GM21381 (cell line): ENCODE data around the gene GPR101.
A peak's percentile ranks its signal among the peaks of the same experiment; 100 is the strongest.

ENCODE experiments used
- ATAC-seq: cut with Tn5 transposase; IDR thresholded peaks from one replicate; pipeline ENCODE4 v1.9.1; 2021; ENCODE audit warnings: mild to moderate bottlenecking, moderate library complexity; ENCODE audit not compliant: unreplicated experiment

Gene GPR101, protein sequence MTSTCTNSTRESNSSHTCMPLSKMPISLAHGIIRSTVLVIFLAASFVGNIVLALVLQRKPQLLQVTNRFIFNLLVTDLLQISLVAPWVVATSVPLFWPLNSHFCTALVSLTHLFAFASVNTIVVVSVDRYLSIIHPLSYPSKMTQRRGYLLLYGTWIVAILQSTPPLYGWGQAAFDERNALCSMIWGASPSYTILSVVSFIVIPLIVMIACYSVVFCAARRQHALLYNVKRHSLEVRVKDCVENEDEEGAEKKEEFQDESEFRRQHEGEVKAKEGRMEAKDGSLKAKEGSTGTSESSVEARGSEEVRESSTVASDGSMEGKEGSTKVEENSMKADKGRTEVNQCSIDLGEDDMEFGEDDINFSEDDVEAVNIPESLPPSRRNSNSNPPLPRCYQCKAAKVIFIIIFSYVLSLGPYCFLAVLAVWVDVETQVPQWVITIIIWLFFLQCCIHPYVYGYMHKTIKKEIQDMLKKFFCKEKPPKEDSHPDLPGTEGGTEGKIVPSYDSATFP

DNA sequence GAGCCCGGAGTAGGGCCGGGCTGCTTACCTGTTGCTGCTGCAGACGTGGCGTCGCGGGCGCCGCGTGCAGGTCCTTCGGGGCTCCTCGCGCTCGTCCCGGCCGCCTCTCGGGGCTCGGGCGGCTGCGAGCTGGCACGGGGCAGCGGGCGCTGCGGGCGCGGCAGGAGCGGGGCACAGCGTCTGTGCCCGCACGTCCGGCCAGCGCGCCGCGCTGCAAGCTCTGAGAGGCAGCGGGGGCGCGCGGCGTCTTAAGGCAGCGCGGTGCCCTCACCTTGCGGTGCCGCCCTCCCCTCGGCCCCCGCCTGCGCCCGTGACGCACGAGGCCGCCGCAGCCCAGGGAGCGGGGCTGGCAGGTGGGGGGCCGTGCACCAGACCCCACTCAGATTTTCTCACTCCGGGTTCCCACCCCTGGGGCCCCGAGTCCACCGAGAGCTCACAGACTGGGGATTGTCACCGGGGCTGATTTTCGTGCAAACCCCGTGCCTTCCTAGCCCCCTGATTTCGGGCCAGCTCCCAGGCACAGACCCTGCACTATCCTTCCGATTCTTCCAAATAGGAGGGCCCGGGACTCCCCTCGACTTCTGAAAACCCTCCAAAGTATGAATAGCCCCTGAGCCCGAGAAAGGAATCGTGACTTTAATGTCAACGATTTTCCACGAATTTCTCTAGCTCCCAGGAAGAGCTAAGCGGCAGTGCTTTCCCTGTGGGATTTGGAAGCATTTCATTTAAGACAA is at the start of gene GPR101:
GPR101 (minus strand) TSS at position 222 of the 734 bp plus-strand sequence. CDS start 2,321 bp downstream, outside the sequence.
- no peak for ATAC-seq

DNA sequence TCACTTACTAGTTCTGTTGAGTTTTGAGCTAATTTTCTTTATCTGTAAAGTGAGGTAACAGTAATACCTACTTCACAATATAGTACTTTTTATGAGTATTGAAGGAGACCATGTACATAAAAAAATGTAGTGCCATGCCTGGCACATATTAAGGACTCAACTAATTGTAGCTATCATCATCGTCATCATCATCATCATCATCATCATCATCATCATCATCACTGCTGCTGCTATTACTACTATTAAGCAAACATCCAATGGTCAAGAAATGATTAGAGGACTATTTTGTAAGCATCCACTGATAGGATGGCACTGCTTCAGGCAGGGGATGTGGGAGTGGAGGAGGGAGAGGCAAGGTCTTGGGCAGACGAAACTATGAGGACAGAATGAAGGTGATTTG is 47.4 kb upstream of the GPR101 start:
- ATAC-seq, result no peak

- ATAC-seq, result no peak
Observed at GRCh38 chrX:137072396-137072795, 38.6 kb upstream of the GPR101 start.

DNA sequence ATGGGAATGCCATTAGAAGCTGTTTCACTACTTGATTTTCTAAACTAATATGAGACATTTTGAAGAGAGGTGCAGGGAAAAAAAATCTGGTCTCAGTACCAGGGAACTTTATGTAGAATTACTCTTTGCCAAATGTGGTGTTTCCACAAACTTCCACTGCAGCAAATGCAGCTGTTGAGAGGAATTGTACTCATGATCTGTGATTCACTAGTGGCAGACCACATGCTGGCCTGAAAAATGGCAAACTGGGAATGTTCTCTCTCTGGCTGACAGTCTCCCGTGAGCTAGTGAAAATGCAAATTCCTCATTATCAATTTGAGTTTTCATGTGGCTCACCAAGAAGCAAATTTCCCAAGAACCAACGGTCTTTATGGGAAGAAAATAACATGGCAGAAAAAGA is 37.8 kb upstream of the GPR101 start:
- no peak for ATAC-seq

GRCh38 chrX:137067147-137067546 is 33.4 kb upstream of the GPR101 start:
- ATAC-seq, result no peak

DNA sequence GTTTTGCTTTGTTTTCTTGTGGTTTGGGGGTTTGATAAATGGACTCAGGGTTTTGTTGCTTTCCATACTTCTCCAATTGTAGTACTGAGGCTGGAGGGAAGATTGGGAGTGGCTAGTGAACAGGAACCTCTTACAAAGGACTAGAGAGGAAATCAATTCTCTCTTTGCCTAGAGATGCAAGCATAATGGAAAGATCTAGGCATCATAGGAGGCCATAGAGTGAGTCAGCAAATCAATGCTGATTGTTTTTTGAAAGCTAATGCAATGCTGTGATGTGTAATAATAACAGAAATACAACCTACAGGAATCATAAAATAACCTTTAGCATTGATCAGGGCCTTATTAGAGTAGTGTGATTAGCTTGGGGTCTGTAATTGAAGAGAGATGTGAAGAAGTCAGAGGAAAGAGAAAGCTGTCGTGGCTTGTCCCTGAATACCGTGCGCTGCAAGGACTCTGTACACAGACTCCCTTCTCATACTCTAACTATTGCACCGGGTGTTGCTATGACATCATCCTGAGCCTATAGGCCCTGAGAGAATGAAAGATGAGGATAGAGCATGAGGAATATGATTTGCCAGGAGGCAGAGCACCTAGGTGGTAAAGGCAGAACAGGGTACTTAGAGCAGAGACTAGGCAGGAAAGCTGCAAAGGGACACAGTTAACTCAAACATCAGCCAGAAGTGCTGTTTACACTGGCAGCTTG is 29.3 kb upstream of the GPR101 start:
- ATAC-seq, result no peak

- no peak for ATAC-seq
Observed at GRCh38 chrX:137058339-137059127, 24.7 kb upstream of the GPR101 start.

DNA sequence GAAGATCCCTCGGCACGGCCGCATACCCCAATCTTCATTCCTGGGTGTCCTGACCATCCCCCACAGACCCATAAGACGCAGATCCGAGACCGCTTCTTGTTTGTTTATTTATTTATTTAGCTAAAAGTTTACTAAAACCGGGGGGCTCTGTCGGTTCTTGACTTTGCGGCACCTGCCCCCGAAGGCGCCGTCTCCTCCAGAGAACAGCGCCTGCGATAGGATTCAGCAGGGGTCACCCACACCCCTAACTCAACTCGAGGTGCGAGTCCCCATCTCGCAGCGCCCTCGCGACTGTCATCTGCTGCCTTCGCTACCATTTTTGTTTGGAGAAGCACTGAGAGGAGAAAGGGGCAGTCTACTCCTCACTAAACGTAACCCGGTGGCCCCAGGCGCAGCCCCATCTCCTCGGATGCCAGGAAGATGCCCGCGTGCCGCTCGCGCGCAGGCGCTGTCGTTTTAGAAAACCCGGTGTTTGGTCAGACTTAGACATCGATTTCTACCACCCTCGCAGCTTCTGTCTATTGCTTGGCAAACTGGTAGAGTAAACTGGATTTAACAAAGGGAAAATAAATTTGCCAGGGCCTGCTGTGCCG is 18.9 kb upstream of the GPR101 start:
- ATAC-seq, result peak; percentile 21

DNA sequence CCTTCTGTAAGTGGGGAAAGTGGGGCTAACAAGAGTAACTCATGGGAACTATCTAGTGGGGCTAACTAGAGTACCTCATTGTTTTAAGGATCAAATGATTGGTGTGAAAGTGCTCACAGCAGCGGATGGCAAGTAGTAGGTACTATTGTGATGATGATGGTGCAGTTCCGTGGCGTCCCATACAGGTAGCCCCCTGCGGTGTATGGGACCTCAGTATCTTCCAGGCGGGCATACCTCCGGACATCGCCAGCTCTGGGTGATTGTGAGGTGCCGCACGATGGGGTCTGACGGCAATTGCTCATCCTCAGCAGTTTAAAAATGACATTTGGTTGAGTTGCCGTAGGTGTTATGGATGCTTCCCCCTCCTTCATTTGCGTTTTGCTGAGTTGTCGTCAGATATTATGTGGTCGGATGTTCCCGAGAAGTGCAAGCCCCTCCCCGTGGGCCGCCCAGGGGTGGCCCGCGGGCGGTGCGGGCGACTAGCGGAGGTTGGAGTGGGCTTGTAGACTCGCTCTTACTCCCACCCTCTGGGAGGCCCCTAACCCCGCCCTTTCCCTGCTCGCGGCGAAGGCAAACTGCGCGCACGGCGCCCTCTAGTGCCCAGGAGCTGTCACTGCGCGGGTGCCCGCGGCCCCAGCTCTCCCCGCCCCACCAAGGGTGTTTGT is 18.3 kb upstream of the GPR101 start:
- peak; percentile 99 for ATAC-seq

- no peak for ATAC-seq
Observed at GRCh38 chrX:137044893-137045292, 11.1 kb upstream of the GPR101 start.

DNA sequence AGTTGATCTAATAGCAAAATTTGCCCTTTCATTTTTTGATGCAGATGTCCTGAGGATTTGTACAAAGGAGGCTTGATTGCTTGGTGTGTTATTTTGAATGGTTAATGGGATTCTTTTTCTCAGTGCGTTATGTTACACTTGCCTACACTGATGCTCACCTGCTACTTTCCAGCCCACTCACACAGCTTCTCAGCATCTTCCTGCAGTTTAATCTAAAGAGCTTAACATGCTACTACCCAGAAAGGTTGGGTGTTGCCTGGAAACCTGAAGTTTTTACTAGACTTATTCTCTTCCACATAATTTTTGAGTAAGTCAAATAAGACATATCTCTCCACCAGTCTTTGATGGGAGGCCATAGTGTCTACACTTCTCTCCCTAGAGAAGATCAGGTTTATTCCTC is 9.9 kb upstream of the GPR101 start:
- ATAC-seq, result no peak

GRCh38 chrX:137041329-137041728 is 7.5 kb upstream of the GPR101 start:
- ATAC-seq, result no peak

GRCh38 chrX:137040113-137040794 is 6.5 kb upstream of the GPR101 start:
- no peak for ATAC-seq

GRCh38 chrX:137034508-137034872 is 695 bp upstream of the GPR101 start:
- ATAC-seq, result no peak

DNA sequence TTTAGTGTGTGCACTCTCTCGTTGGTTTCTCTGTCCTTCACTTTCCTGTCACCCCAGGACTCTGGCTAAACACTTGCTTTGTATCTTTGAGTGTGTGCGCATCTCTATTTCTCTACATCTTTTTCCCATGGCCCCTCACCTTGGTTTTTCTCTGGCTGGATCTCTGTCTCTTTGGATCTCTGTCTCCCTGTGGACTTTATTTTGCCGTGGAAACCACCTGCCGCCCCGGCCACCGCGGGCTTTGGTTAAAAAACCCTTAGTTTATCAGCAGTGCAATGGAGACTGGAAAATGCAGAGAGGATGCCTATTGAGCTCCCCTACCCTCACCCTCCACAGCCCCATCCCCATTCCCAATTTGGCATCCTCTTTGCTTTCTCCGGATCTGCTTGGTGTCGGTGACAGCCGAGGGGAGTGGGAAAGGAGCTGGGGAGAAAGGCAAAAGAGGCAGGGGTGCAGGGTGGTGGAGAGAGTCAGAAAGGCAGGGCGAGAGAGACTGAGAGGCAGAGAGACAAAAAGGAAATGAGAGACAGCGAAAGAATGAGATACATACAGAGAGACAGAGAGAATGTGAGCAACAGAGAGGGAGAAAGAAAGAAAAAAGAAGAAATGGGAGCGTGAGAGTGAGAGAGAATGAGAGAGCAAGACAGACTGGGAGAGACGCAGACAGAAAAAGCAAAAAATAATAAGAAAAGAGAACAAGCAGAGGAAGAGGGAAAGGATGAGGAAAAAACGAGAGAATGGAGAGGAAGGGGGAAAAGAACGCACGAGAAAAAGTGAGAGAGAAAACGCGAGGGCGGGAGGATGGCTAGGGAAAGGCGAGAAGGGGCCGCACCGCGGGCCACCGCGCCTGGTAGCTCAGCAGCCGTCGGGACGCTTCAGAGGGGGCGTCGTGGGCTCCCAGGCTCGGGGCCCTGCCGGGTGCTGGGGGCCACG is 688 bp downstream of the GPR101 start:
- no peak for ATAC-seq

DNA sequence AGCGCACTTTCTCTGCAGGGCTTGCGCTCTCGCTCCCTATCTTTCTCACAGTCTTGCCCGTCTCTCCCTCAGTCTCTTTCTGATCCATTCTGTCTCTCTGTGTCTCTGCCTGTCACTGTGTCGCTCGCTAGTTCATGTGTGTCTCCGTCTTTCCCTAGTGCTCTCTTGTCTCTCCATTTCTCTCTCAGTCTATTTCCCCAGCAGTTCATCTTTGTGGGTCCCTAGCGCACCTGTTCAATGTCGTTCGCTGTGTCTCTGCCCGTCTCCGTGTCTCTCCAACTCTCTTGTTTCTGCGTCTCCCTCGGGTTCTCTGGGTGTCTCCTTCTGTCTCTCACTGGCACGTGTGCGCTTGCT is 1.5 kb downstream of the GPR101 start:
- ATAC-seq, result peak; percentile 21

GRCh38 chrX:137031517-137032340 is 2.1 kb downstream of the GPR101 start:
- peak; percentile 86 for ATAC-seq
